HEK293T (cell line): ENCODE measurements around the gene CISD3.

Experiments used
- ARNT ChIP-seq: fragments of 450-650 bp; IDR thresholded peaks from 2 replicates; pipeline ENCODE4 v1.6.1; 2017; ENCODE audit warnings: mild to moderate bottlenecking
- CTBP1 ChIP-seq: fragments of 450-650 bp; IDR thresholded peaks from 2 replicates; pipeline ENCODE4 v1.6.1; 2016; ENCODE audit warnings: borderline replicate concordance
- ELF4 ChIP-seq: fragments of 450-650 bp; IDR thresholded peaks from 2 replicates; pipeline ENCODE4 v1.6.1; 2017; ENCODE audit warnings: antibody characterized with exemption
- FOXA1 ChIP-seq: fragments of 450-650 bp; IDR thresholded peaks from 2 replicates; pipeline ENCODE4 v1.6.1; 2016; ENCODE audit warnings: mild to moderate bottlenecking
- FOXK2 ChIP-seq: fragments of 450-650 bp; IDR thresholded peaks from 2 replicates; pipeline ENCODE4 v1.6.1; 2016; ENCODE audit warnings: mild to moderate bottlenecking
- HDGF ChIP-seq: fragments of 450-650 bp; IDR thresholded peaks from 2 replicates; pipeline ENCODE4 v1.6.1; 2017; ENCODE audit warnings: antibody characterized with exemption, borderline replicate concordance
- LEF1 ChIP-seq: fragments of 450-650 bp; IDR thresholded peaks from 2 replicates; pipeline ENCODE4 v1.6.1; 2017; ENCODE audit warnings: mild to moderate bottlenecking, borderline replicate concordance
- SP1 ChIP-seq: fragments of 450-650 bp; IDR thresholded peaks from 2 replicates; pipeline ENCODE4 v1.6.1; 2017
- TARDBP ChIP-seq: fragments of 450-650 bp; IDR thresholded peaks from 2 replicates; pipeline ENCODE4 v1.6.1; 2016
- ZNF384 ChIP-seq: fragments of 450-650 bp; IDR thresholded peaks from 2 replicates; pipeline ENCODE4 v1.6.1; 2016

- no peak for TF ChIP-seq LEF1
- TF ChIP-seq ELF4, result no peak
- TF ChIP-seq FOXK2, result no peak
- no peak for TF ChIP-seq FOXA1
- TF ChIP-seq ARNT, result no peak
- TF ChIP-seq TARDBP, result no peak
- TF ChIP-seq ZNF384, result no peak
- no peak for TF ChIP-seq CTBP1
- no peak for TF ChIP-seq SP1
- TF ChIP-seq HDGF, result no peak
Observed at GRCh38 chr17:38729368-38729885, 714 bp upstream of the CISD3 start.
